Measurements from ENCODE around the gene SLC6A9.

Gene SLC6A9

GRCh38 chr1:44016890-44017400 is 14.3 kb downstream of the SLC6A9 start:
- DNase-seq (ENCODE audit: low read depth in 2 of 2) = no peak
- H3K4me3 ChIP-seq (replicated peaks in 1 of 2; ENCODE audit: low read depth in 2 of 2, low read length in 2 of 2) = no peak overlapping the region
- no peak for TF ChIP-seq CTCF (IDR thresholded peaks at IDR 0.05; ENCODE audit: low read depth, low read length)

GRCh38 chr1:44016041-44016889 is 15.0 kb downstream of the SLC6A9 start:
- no peak overlapping the region for H3K4me3 ChIP-seq (replicated peaks in 1 of 2; ENCODE audit: low read depth in 2 of 2, low read length in 2 of 2)
- DNase-seq (ENCODE audit: low read depth in 2 of 2) = no peak
- TF ChIP-seq CTCF (IDR thresholded peaks at IDR 0.05; ENCODE audit: low read depth, low read length) = no peak

GRCh38 chr1:44015206-44015605 is 16.1 kb downstream of the SLC6A9 start:
- no peak overlapping the region for H3K4me3 ChIP-seq (replicated peaks in 1 of 2; ENCODE audit: low read depth in 2 of 2, low read length in 2 of 2)
- peak in 1 of 2 donors; percentile 18 for DNase-seq (ENCODE audit: low read depth in 2 of 2)
- TF ChIP-seq CTCF (IDR thresholded peaks at IDR 0.05; ENCODE audit: low read depth, low read length) = no peak

DNA sequence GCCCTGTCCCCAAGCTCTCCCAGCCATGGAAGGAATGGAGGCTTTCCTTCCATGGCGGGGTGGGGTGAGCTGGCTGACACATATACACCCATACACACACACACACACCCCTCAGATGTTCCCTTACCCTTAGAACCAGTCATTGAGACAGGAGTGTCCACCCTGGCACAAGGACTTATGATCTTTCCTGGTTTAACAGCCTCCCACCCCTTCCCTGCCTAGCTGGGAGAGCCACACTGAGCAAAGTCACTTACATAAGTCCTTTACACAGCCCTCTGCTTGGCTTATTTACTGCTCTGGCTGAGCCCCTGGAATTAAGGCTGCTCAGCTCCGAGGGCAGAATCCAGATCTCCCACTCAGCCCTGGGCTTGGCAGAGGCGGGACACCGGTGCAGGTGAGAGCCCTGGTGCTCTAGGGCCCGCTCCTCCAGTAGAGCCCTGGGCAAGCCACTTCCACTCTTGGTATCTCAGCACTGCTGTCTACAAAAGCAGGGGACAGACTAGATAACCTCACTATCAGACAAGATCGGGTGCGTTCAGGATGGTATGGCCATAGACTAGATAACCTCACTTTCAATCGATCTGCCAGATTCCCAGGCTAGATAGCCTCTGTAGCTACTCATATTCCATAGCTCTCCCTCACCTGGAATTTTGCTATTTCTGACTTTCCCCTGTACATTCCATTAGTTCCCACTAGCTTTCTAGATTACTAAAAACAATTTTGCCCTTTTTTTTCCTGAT is 16.7 kb downstream of the SLC6A9 start:
- no peak for TF ChIP-seq CTCF (IDR thresholded peaks at IDR 0.05; ENCODE audit: low read depth, low read length)
- no peak for DNase-seq (ENCODE audit: low read depth in 2 of 2)
- H3K4me3 ChIP-seq (replicated peaks in 1 of 2; ENCODE audit: low read depth in 2 of 2, low read length in 2 of 2) = no peak overlapping the region

- TF ChIP-seq CTCF (IDR thresholded peaks at IDR 0.05; ENCODE audit: low read depth, low read length) = no peak
- no peak for DNase-seq (ENCODE audit: low read depth in 2 of 2)
Observed at GRCh38 chr1:44013949-44014348, 17.3 kb downstream of the SLC6A9 start.

GRCh38 chr1:44012941-44013609 is 18.2 kb downstream of the SLC6A9 start:
- no peak for TF ChIP-seq CTCF (IDR thresholded peaks at IDR 0.05; ENCODE audit: low read depth, low read length)
- H3K4me3 ChIP-seq (replicated peaks in 1 of 2; ENCODE audit: low read depth in 2 of 2, low read length in 2 of 2) = no peak overlapping the region
- DNase-seq (ENCODE audit: low read depth in 2 of 2) = no peak

More at GRCh38 chr1:44013949-44014348, 17.3 kb downstream of the SLC6A9 start:
- no peak overlapping the region for H3K4me3 ChIP-seq (replicated peaks in 1 of 2; ENCODE audit: low read depth in 2 of 2, low read length in 2 of 2)

Data from cardiac fibroblast (primary cell).